MM.1S (cell line): Measurements from ENCODE around the gene DLX1.

Experiments used
- CTCF ChIP-seq: fragments of 300-600 bp; sonication (generic); IDR thresholded peaks from 2 replicates; pipeline ENCODE4 v1.5.1; 2016; ENCODE audit warnings: antibody characterized with exemption, low read length, mixed read lengths
- EZH2 ChIP-seq: fragments of 300-600 bp; sonication (generic); optimal IDR thresholded peaks from 2 replicates; pipeline ENCODE3; 2017; ENCODE audit warnings: low read depth, mild to moderate bottlenecking, antibody characterized with exemption, low read length, mixed read lengths

GRCh38 chr2:172049567-172050120, 35.7 kb upstream of the DLX1 start:
- TF ChIP-seq CTCF (no peak), EZH2 (no peak)
